Liver (tissue), 9 donors: ENCODE data around the gene GNB1L. TPM values are rescaled to one million over a fixed set of nuclear protein-coding genes. Genes with fewer than 3 reads are reported as not detected.

Experiments
- DNase-seq: peaks from one replicate; pipeline ENCODE4 v3.0.0-alpha.2; 2017; ENCODE audit warnings: low spot score
- H3K27ac ChIP-seq, 2 donors: one replicate each; pipeline ENCODE4 v1.7.0; 2013; ENCODE audit warnings: inconsistent platforms in 2 of 2, low read length in 2 of 2, control low read depth in 1 of 2, low read depth in 1 of 2, mild to moderate bottlenecking in 1 of 2
- H3K27me3 ChIP-seq, 4 donors: one replicate each; pipeline versions ENCODE4 v1.6.1 to v1.7.0; 2013; ENCODE audit warnings: low read length in 3 of 4, inconsistent platforms in 1 of 4, mild to moderate bottlenecking in 1 of 4, moderate library complexity in 1 of 4; ENCODE audit not compliant: control insufficient read depth in 4 of 4, insufficient read depth in 4 of 4
- H3K36me3 ChIP-seq, 4 donors: one replicate each; pipeline versions ENCODE4 v1.6.1 to v1.7.0; 2013; ENCODE audit warnings: low read length in 3 of 4, mild to moderate bottlenecking in 3 of 4, low read depth in 1 of 4, moderate library complexity in 1 of 4; ENCODE audit not compliant: control insufficient read depth in 4 of 4, insufficient read depth in 3 of 4
- H3K4me1 ChIP-seq, 4 donors: one replicate each; pipeline versions ENCODE4 v1.6.1 to v1.7.0; 2013; ENCODE audit warnings: low read length in 3 of 4, mild to moderate bottlenecking in 3 of 4, moderate library complexity in 1 of 4; ENCODE audit not compliant: control insufficient read depth in 4 of 4, insufficient read depth in 4 of 4
- H3K4me3 ChIP-seq, 3 donors: one replicate each; pipeline versions ENCODE4 v1.6.1 to v1.7.0; 2013; ENCODE audit warnings: low read length in 3 of 3, control low read depth in 1 of 3, low read depth in 1 of 3, mild to moderate bottlenecking in 1 of 3
- H3K9ac ChIP-seq, 2 donors: one replicate each; pipeline ENCODE4 v1.7.0; 2013; ENCODE audit warnings: low read length in 2 of 2, mild to moderate bottlenecking in 2 of 2, moderate library complexity in 2 of 2, control low read depth in 1 of 2, low read depth in 1 of 2
- H3K9me3 ChIP-seq, 4 donors: one replicate each; pipeline versions ENCODE4 v1.6.1 to v1.7.0; 2013; ENCODE audit warnings: low read length in 3 of 4; ENCODE audit not compliant: control insufficient read depth in 4 of 4
- ATF3 ChIP-seq: IDR thresholded peaks from 2 replicates; pipeline ENCODE4 v1.6.1; 2016; ENCODE audit warnings: antibody characterized with exemption
- CTCF ChIP-seq: fragments of 150-350 bp; IDR thresholded peaks from 2 replicates; pipeline ENCODE4 v1.5.1; 2017; ENCODE audit warnings: improper control_type of control experiment, low read depth, low read length; ENCODE audit not compliant: missing input control
- EGR1 ChIP-seq, 2 donors: IDR thresholded peaks; 2 replicates each; pipeline ENCODE4 v1.6.1; 2016 to 2018; ENCODE audit warnings: antibody characterized with exemption in 2 of 2, low read depth in 2 of 2
- FOXA2 ChIP-seq: IDR thresholded peaks from 2 replicates; pipeline ENCODE4 v1.6.1; 2016; ENCODE audit warnings: antibody characterized with exemption
- GABPA ChIP-seq, 2 donors: IDR thresholded peaks in 1 of 2; conservative IDR thresholded peaks in 1 of 2; 2 replicates each; pipeline ENCODE4 v1.6.1; 2016; ENCODE audit warnings: antibody characterized with exemption in 2 of 2, mild to moderate bottlenecking in 1 of 2, moderate library complexity in 1 of 2
- HNF4G ChIP-seq: IDR thresholded peaks from 2 replicates; pipeline ENCODE4 v1.6.1; 2016; ENCODE audit warnings: antibody characterized with exemption
- JUND ChIP-seq, 2 donors: IDR thresholded peaks; 2 replicates each; pipeline ENCODE4 v1.6.1; 2016; ENCODE audit warnings: antibody characterized with exemption in 2 of 2
- NR2F2 ChIP-seq: IDR thresholded peaks from 2 replicates; pipeline ENCODE4 v1.6.1; 2016; ENCODE audit warnings: antibody characterized with exemption
- REST ChIP-seq: IDR thresholded peaks from 2 replicates; pipeline ENCODE4 v1.6.1; 2016; ENCODE audit warnings: antibody characterized with exemption, mild to moderate bottlenecking
- RXRA ChIP-seq, 2 donors: IDR thresholded peaks; 2 replicates each; pipeline ENCODE4 v1.6.1; 2017 to 2018; ENCODE audit warnings: antibody characterized with exemption in 2 of 2, mild to moderate bottlenecking in 1 of 2
- TAF1 ChIP-seq: conservative IDR thresholded peaks from 2 replicates; pipeline ENCODE4 v1.6.1; 2016; ENCODE audit warnings: antibody characterized with exemption, mild to moderate bottlenecking
- YY1 ChIP-seq: IDR thresholded peaks from 2 replicates; pipeline ENCODE4 v1.6.1; 2016; ENCODE audit warnings: antibody characterized with exemption, mild to moderate bottlenecking
- ZBTB33 ChIP-seq: IDR thresholded peaks from 2 replicates; pipeline ENCODE4 v1.6.1; 2016; ENCODE audit warnings: antibody characterized with exemption
- WGBS: extraction: QIAGEN DNeasy Blood & Tissue Kit; methylation state at CpG from one replicate; pipeline ENCODE4 v1.1.7; 2013; 5-methylcytosine and 5-hydroxymethylcytosine counted together
- polyA plus RNA-seq, 2 donors: library from polyadenylated mRNA; stranded (reverse) in 1 of 2; unstranded in 1 of 2; fragments of 200-250 nt in 1 of 2; fragments of >200 nt in 1 of 2; fragmentation: Nextera tagmentation in 1 of 2; extraction: Ambion mirVana in 1 of 2; gene quantifications; one replicate each; pipeline versions ENCODE4 v1.2.1 to v1.2.3, GENCODE V29; 2013 to 2015
- total RNA-seq, 2 donors: library from RNA; depleted of rRNA; stranded (reverse); fragments of >200 nt; gene quantifications; one replicate each; pipeline ENCODE4 v1.2.3, GENCODE V29; 2014
- donor health status: healthy.
- donor health status: healthy.
- donor health status: healthy.
- donor health status: healthy.
- donor health status: healthy.

The GNB1L gene
- total and polyA plus RNA-seq, 4 donors: 1.5 to 3.6 (median 1.9) TPM

GRCh38 chr22:19741053-19741452, 113.6 kb downstream of the GNB1L start:
- no peaks in the 10 kb centered on the region for H3K4me1 ChIP-seq
- TF ChIP-seq EGR1 (IDR thresholded peaks at IDR 0.05; ENCODE audit: low read depth in 2 of 2) (no peak), CTCF (no peak), TAF1 (no peak), ATF3 (no peak), NR2F2 (no peak), REST (no peak), FOXA2 (no peak)
- H3K27me3 ChIP-seq: no peaks in the 10 kb centered on the region
- 92% methylated on average over 7 of the region's 7 CpGs for WGBS
- no peak overlapping the region for H3K27ac ChIP-seq
- no peak overlapping the region for H3K9ac ChIP-seq
- no peaks in the 10 kb centered on the region for H3K9me3 ChIP-seq
- no peaks in the 10 kb centered on the region for H3K36me3 ChIP-seq
- no peak for DNase-seq
- no peak overlapping the region for H3K4me3 ChIP-seq

GRCh38 chr22:19740586-19740985, 114.1 kb downstream of the GNB1L start:
- no peaks in the 10 kb centered on the region for H3K27me3 ChIP-seq
- no peak overlapping the region for H3K4me3 ChIP-seq
- H3K9ac ChIP-seq: no peak overlapping the region
- no peak for DNase-seq
- no peaks in the 10 kb centered on the region for H3K4me1 ChIP-seq
- H3K27ac ChIP-seq: no peak overlapping the region
- TF ChIP-seq CTCF: no peak
- TF ChIP-seq HNF4G: no peak
- no peak for TF ChIP-seq TAF1
- no peaks in the 10 kb centered on the region for H3K36me3 ChIP-seq
- H3K9me3 ChIP-seq: no peaks in the 10 kb centered on the region
- 89% methylated on average over 15 of the region's 15 CpGs for WGBS

GRCh38 chr22:19739911-19740449, 114.7 kb downstream of the GNB1L start:
- H3K4me1 ChIP-seq: no peaks in the 10 kb centered on the region
- H3K36me3 ChIP-seq: no peaks in the 10 kb centered on the region
- no peak overlapping the region for H3K4me3 ChIP-seq
- H3K9me3 ChIP-seq: no peaks in the 10 kb centered on the region
- no peak overlapping the region for H3K27ac ChIP-seq
- H3K27me3 ChIP-seq: no peaks in the 10 kb centered on the region
- 89% methylated on average over 7 of the region's 7 CpGs for WGBS
- no peak for DNase-seq
- no peak for TF ChIP-seq HNF4G
- no peak for TF ChIP-seq RXRA (IDR thresholded peaks at IDR 0.05)
- no peak for TF ChIP-seq NR2F2
- TF ChIP-seq ZBTB33: no peak
- no peak for TF ChIP-seq TAF1
- no peak for TF ChIP-seq JUND (IDR thresholded peaks at IDR 0.05)
- TF ChIP-seq GABPA (IDR thresholded peaks at IDR 0.05 in 1 of 2, conservative IDR thresholded peaks at IDR 0.05 in 1 of 2): no peak
- TF ChIP-seq CTCF: no peak
- no peak for TF ChIP-seq YY1
- TF ChIP-seq FOXA2: no peak
- no peak for TF ChIP-seq EGR1 (IDR thresholded peaks at IDR 0.05; ENCODE audit: low read depth in 2 of 2)
- no peak overlapping the region for H3K9ac ChIP-seq
